GM21825 (cell line): ENCODE measurements around the gene DDA1.
A peak's percentile ranks its signal among the peaks of the same experiment; 100 is the strongest.
"Not testable (repeated sequence)": the region's sequence is repeated elsewhere in the genome, so short reads cannot be mapped to it uniquely, and the experiment has no call there.

Source experiments
- ATAC-seq: cut with Tn5 transposase; IDR thresholded peaks from one replicate; pipeline ENCODE4 v1.9.1; 2021; ENCODE audit warnings: mild to moderate bottlenecking, moderate library complexity; ENCODE audit not compliant: unreplicated experiment

Gene DDA1

DNA sequence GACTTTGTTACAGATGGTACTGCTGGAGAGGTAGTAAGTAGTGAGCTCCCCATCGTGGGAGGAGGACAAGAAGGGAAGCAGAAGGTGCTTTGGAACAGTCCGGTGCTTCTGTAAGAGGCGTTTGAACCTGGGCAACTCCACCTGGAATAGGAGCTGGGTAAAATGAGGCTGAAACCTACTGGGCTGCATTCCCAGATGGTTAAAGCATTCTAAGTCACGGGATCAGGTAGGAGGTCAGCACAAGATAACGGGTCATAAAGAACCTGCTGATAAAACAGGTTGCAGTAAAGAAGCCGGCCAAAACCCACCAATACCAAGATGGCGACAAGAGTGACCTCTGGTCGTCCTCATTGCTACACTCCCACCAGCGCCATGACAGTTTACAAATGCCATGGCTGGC, 22.6 kb upstream of the DDA1 start:
- no peak for ATAC-seq

- no peak for ATAC-seq
Measured at GRCh38 chr19:17289489-17289888, 19.9 kb upstream of the DDA1 start.

- peak; percentile 66 for ATAC-seq
Measured at GRCh38 chr19:17292301-17293074, 16.9 kb upstream of the DDA1 start.

- ATAC-seq, result no peak
Measured at GRCh38 chr19:17293605-17294004, 15.8 kb upstream of the DDA1 start.

DNA sequence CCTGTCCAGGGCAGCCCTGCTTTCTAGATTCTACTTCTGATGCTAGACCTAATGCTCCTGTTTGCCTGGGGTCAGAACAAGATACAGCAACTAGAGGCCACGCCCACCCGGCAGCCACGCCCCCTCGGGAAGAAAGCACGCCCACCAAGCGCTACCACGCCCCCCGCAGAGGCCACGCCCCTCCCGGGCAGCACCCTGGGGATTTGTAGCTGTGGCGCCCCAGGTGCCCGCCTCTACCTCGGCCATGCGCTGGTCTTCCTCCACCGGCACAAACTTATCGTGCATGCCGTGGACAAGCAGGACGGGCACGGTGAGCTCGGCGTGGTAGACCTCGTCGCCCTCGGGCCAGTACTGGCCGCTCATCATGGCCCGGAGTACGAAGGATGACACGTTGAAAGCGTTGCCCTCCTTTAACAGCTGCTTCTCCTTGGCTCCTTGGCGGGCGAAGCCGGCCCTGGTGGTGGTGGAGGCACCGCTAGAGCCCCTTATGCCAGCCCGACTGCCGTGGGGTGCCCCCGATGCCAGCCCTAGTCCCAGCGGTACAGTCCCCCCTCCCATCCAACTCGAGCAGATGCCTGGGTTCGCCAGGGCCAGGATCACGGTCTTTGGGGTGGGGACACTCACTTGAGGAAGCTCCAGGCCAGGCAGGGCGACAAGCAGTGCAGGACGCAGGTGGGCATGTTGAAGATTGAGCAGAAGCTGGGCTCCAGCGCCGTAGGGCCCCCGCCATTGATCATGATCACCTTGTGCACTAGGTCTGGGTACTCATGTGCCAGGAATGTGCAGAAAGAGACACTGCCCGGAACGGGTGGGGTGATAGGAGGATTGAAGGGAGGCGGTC, 15.1 kb upstream of the DDA1 start:
- ATAC-seq, result no peak

GRCh38 chr19:17295551-17295950, 13.8 kb upstream of the DDA1 start:
- not testable (repeated sequence) for ATAC-seq

DNA sequence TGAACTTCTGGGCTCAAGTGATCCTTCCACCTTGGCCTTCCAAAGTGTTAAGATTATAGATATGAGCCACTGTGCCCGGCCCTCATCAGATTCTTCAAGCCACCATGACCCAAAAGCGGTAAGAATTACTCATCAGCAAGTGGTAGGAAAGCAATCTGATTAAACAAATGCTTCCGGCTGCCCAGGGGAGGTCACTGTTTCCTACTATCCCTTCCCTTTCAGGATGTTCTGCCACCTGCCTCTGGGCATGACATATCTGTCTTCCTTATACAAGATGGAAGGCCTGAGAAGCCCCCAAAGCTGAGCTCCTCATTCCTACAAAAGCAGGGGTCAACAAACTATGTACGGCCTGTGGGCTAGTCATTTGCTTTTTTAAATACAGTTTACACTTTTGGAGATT, 13.1 kb upstream of the DDA1 start:
- no peak for ATAC-seq

GRCh38 chr19:17296976-17297375, 12.4 kb upstream of the DDA1 start:
- ATAC-seq, result no peak

- no peak for ATAC-seq
Measured at GRCh38 chr19:17300992-17301619, 8.3 kb upstream of the DDA1 start.

GRCh38 chr19:17302391-17303166, 6.8 kb upstream of the DDA1 start:
- no peak for ATAC-seq

- ATAC-seq, result peak; percentile 47
Measured at GRCh38 chr19:17303167-17303939, 6.0 kb upstream of the DDA1 start, which contains the start of gene ABHD8. Gene ABHD8 (minus strand): TSS chr19:17303425. CDS start chr19:17301616, 1,809 bp downstream.

DNA sequence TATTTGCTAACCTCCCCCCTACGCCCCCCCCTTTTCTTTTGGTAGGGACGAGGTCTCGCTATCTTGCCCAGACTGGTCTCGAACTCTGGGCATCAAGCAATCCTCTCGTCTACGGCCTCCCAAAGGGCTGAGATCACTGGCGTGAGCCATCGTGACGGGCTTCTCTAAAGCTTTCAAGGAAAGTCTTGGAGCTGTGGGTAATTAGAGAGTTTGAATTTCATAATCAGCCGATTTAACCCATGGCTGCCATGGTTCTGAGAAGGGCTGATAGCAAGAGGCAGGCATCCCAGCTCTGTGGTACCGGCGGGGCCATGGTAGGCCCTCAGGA, 5.5 kb upstream of the DDA1 start:
- no peak for ATAC-seq

DNA sequence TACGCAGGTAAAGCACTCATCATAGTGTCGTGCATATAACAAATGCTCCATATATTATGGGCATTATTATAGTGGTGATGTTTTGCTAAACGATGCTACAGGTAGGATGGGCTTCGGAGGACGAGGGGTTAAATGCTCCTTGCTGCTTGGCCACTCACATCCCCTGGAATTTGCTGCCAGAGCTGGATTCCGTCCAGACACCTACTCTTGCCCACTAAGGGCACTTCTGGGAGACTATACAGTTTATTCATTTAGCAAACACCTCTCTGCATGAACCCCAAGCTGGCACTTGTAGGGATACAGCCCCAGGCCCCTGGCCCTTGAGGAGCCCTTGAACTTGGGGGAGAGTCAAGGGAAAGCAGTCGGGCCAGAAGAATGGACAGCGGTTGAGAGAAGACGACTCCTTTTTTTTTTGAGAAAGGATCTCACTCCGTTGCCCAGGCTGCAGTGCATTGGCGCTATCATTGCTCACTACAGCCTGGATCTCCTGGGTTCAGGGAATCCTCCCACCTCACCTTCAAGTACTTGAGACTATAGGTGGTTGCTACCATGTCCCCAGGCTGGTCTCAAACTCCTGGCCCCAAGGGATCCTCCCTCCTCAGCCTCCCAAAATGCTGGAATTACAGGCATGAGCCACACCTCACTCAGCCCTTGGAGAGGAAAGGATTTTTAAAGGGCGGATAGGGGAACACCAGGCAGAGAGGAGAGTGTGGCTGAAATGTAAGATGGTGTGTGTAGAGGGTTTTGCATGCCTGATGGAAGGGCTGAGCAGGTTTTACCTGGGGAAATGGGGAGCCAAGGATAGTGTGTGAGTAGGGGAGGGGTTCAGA, 4.8 kb upstream of the DDA1 start:
- ATAC-seq, result no peak

DNA sequence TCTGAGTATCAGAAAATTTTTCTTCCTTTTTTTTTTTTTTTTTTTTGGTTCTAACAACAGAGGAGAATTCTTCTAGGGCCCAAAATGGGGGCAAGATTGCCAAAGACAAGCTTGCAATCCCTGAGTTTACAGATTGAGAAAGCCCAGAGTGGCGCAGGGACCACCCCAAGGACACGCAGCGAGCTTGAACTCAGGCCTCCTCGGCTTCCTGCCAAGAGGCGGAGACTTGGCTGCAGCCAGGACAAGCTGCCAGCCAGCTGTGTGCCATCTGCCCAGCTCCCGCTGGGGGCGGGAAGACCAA, 4.2 kb upstream of the DDA1 start:
- ATAC-seq, result no peak

DNA sequence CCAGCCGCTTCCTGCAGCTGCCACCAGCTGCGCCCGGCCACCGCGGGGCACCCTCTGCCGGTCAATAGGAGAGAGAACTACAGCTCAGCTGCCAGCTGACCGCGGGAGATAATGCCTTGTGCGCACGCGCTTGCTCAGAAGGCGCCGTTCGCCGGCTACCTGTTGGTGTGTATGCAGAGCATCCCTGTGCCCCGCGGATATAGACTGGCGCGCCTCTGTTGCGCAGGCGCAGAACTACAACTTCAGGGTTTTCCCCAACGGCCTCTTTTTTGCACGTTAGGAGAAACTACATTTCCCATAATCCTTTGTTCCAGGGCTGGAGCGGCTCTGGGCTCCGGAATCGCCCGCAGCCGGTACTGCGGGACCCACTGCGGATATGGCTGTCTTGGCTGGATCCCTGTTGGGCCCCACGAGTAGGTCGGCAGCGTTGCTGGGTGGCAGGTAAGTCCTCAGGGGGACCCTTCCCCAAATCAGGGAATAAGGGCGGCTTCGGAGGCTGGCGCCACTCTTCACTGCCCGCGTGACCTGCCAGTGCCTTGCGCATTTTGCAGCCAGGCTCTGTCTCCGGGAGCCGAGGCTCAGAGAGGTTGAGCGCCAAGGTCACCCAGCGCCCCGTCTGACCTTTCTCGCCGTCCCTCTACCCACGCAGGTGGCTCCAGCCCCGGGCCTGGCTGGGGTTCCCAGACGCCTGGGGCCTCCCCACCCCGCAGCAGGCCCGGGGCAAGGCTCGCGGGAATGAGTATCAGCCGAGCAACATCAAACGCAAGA, 3.7 kb upstream of the DDA1 start, which contains the start of gene MRPL34:
MRPL34 (plus strand) TSS at position 356 of the 768 bp plus-strand sequence; CDS start at position 377, 21 bp downstream.
- peak; percentile 57 for ATAC-seq

DNA sequence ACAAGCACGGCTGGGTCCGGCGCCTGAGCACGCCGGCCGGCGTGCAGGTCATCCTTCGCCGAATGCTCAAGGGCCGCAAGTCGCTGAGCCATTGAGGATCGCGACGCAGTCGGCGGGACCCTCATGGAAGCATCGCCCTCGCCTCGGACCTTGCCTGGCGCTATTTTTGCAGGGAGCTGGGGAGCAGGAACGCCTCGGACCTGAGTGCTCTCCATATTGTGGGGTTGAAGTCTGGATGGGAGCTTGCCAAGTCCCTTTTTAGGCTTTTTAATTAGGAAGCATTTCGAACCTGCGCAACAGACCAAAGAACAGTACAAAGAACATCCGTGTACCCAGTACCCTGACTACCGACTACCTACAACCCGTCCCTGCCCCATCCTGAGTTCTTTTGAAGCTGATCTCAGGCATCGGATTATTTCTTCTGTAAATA, 3.1 kb upstream of the DDA1 start:
- ATAC-seq, result no peak

DNA sequence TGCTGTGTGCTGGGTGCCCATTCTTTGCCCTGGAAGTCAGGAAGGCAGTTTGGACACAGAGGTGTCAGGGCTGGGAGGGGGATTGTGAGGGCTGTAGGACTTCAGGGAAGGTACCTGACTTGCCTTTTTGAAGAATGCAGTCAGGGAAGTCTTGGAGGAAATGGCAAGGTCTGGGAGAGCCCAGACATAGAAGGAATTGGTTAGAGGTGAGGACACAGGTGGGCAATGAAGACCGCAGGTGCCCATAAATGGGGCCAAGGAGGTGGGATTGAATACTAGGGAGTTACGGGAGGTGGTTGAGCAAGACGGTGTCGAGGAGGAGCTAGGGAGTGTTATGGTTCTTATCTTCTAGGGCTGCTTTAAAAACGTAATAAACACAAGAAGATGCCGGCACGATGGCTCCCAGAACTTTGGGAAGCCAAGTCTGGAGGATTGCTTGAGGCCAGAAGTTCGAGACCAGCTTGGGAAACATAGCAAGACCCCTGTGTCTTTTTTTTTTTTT, 1.4 kb upstream of the DDA1 start:
- no peak for ATAC-seq

GRCh38 chr19:17309965-17310461, 650 bp downstream of the DDA1 start:
- no peak for ATAC-seq
